HUES64 (cell line): ENCODE results near the gene MRPL52.
A peak's percentile ranks its signal among the peaks of the same experiment; 100 is the strongest.
"Not testable (repeated sequence)": the region's sequence is repeated elsewhere in the genome, so short reads cannot be mapped to it uniquely, and the experiment has no call there.

Source experiments
- H3K27ac ChIP-seq: 2 replicates; pipeline ENCODE4 v1.7.0; 2013; ENCODE audit warnings: low read depth, low read length, inconsistent platforms
- H3K27me3 ChIP-seq: 2 replicates; pipeline ENCODE4 v1.6.1; 2013; ENCODE audit warnings: mild to moderate bottlenecking, low read length; ENCODE audit not compliant: insufficient read depth
- H3K36me3 ChIP-seq: 2 replicates; pipeline ENCODE4 v1.6.1; 2013; ENCODE audit warnings: mild to moderate bottlenecking, low read length; ENCODE audit not compliant: insufficient read depth
- H3K4me1 ChIP-seq: 2 replicates; pipeline ENCODE4 v1.6.1; 2013; ENCODE audit warnings: mild to moderate bottlenecking, low read length, moderate library complexity; ENCODE audit not compliant: insufficient read depth
- H3K4me3 ChIP-seq: 2 replicates; pipeline ENCODE4 v1.5.1; 2013; ENCODE audit warnings: mild to moderate bottlenecking, low read length, moderate library complexity
- H3K9ac ChIP-seq: 2 replicates; pipeline ENCODE4 v1.6.1; 2013; ENCODE audit warnings: mild to moderate bottlenecking, low read depth, low read length
- H3K9me3 ChIP-seq: 2 replicates; pipeline ENCODE4 v1.6.1; 2013; ENCODE audit warnings: low read depth, low read length; ENCODE audit not compliant: insufficient read depth
- WGBS: fragments of 150-250, 120-280 bp; methylation state at CpG from one replicate; pipeline ENCODE4 v1.1.7; 2013; ENCODE audit warnings: missing lambda C conversion rate; 5-methylcytosine and 5-hydroxymethylcytosine counted together

The MRPL52 gene

GRCh38 chr14:22829076-22829660 is 519 bp upstream of the MRPL52 start:
- H3K36me3 ChIP-seq = peaks cover 21% of the 10 kb centered on the region
- H3K4me3 ChIP-seq = peak overlapping the region; percentile 91
- H3K9ac ChIP-seq = peak overlapping the region; percentile 87
- not testable (repeated sequence) for H3K9me3 ChIP-seq, H3K27me3 ChIP-seq
- H3K27ac ChIP-seq = peak overlapping the region; percentile 8
- WGBS = 83% methylated on average over 12 of the region's 12 CpGs
- peaks cover 12% of the 10 kb centered on the region; the same call in 1 of the 2 replicates for H3K4me1 ChIP-seq

- peak overlapping the region; percentile 87 for H3K9ac ChIP-seq
- WGBS = 14% methylated on average over 3 of the region's 3 CpGs
- no peaks in the 10 kb centered on the region for H3K9me3 ChIP-seq
- H3K4me1 ChIP-seq = peaks cover 9% of the 10 kb centered on the region; the same call in 1 of the 2 replicates
- H3K4me3 ChIP-seq = peak overlapping the region; percentile 91
- no peaks in the 10 kb centered on the region for H3K27me3 ChIP-seq
- H3K27ac ChIP-seq = no peak overlapping the region
- peaks cover 34% of the 10 kb centered on the region for H3K36me3 ChIP-seq
These were observed 840 bp downstream of the MRPL52 start for GRCh38 chr14:22830443-22831010.

- H3K4me1 ChIP-seq = peaks cover 26% of the 10 kb centered on the region
- H3K36me3 ChIP-seq = peaks cover 36% of the 10 kb centered on the region
- H3K9me3 ChIP-seq = no peaks in the 10 kb centered on the region
- 87% methylated on average over 3 of the region's 3 CpGs for WGBS
- H3K27ac ChIP-seq = no peak overlapping the region
- no peak overlapping the region for H3K4me3 ChIP-seq
- no peak overlapping the region for H3K9ac ChIP-seq
- peaks cover 15% of the 10 kb centered on the region for H3K27me3 ChIP-seq
These were observed 5.8 kb downstream of the MRPL52 start for GRCh38 chr14:22835505-22835904.

GRCh38 chr14:22836301-22837113 is 6.8 kb downstream of the MRPL52 start, which contains the start of gene MMP14:
Gene MMP14, plus strand, starts transcription at chr14:22836585. Its CDS starts 233 bp downstream, at chr14:22836818.
- peaks cover 37% of the 10 kb centered on the region for H3K36me3 ChIP-seq
- under 1% methylated on average over 45 of the region's 46 CpGs for WGBS
- H3K4me1 ChIP-seq = peaks cover 23% of the 10 kb centered on the region
- H3K9ac ChIP-seq = peak within 1 kb of the TSS; percentile 87
- H3K9me3 ChIP-seq = no peaks in the 10 kb centered on the region
- H3K27ac ChIP-seq = peak within 1 kb of the TSS; percentile 68; the same call in 1 of the 2 replicates
- H3K27me3 ChIP-seq = peaks cover 15% of the 10 kb centered on the region
- peak within 1 kb of the TSS; percentile 79 for H3K4me3 ChIP-seq

GRCh38 chr14:22837114-22837749 is 7.5 kb downstream of the MRPL52 start:
- Histone ChIP-seq H3K27ac (peak overlapping the region; percentile 68; the same call in 1 of the 2 replicates), H3K27me3 (peaks cover 15% of the 10 kb centered on the region), H3K4me3 (peak overlapping the region; percentile 79), H3K4me1 (peaks cover 23% of the 10 kb centered on the region), H3K9me3 (no peaks in the 10 kb centered on the region), H3K36me3 (peaks cover 41% of the 10 kb centered on the region), H3K9ac (peak overlapping the region; percentile 87)
- WGBS = under 1% methylated on average over 54 of the region's 57 CpGs

GRCh38 chr14:22837750-22838538 is 8.3 kb downstream of the MRPL52 start:
- H3K27ac ChIP-seq = peak overlapping the region; percentile 40; the same call in 1 of the 2 replicates
- peaks cover 15% of the 10 kb centered on the region for H3K27me3 ChIP-seq
- no peaks in the 10 kb centered on the region for H3K9me3 ChIP-seq
- peaks cover 47% of the 10 kb centered on the region for H3K36me3 ChIP-seq
- H3K9ac ChIP-seq = peak overlapping the region; percentile 87
- H3K4me3 ChIP-seq = peak overlapping the region; percentile 79
- peaks cover 23% of the 10 kb centered on the region for H3K4me1 ChIP-seq
- WGBS = 28% methylated on average over 19 of the region's 25 CpGs

- H3K4me3 ChIP-seq = peak overlapping the region; percentile 79; the same call in 1 of the 2 replicates
- H3K4me1 ChIP-seq = peaks cover 23% of the 10 kb centered on the region
- 65% methylated on average over 5 of the region's 6 CpGs for WGBS
- no peak overlapping the region for H3K9ac ChIP-seq
- H3K9me3 ChIP-seq = no peaks in the 10 kb centered on the region
- H3K36me3 ChIP-seq = peaks cover 47% of the 10 kb centered on the region
- peaks cover 15% of the 10 kb centered on the region for H3K27me3 ChIP-seq
- no peak overlapping the region for H3K27ac ChIP-seq
These were observed 8.9 kb downstream of the MRPL52 start for GRCh38 chr14:22838631-22839041.

- H3K4me3 ChIP-seq = no peak overlapping the region
- H3K36me3 ChIP-seq = peaks cover 46% of the 10 kb centered on the region
- H3K9ac ChIP-seq = 0 out of 2 replicates have a peak overlapping the region, but pooled peaks have one; percentile 5
- WGBS = 79% methylated on average over 6 of the region's 6 CpGs
- H3K27ac ChIP-seq = no peak overlapping the region
- peaks cover 15% of the 10 kb centered on the region for H3K27me3 ChIP-seq
- no peaks in the 10 kb centered on the region for H3K9me3 ChIP-seq
- peaks cover 23% of the 10 kb centered on the region for H3K4me1 ChIP-seq
These were observed 9.6 kb downstream of the MRPL52 start for GRCh38 chr14:22839159-22839779.

GRCh38 chr14:22841311-22841710 is 11.6 kb downstream of the MRPL52 start:
- Histone ChIP-seq H3K36me3 (peaks cover 50% of the 10 kb centered on the region), H3K4me1 (peaks cover 15% of the 10 kb centered on the region), H3K27ac (no peak overlapping the region)

GRCh38 chr14:22841769-22842168 is 12.1 kb downstream of the MRPL52 start:
- Histone ChIP-seq H3K4me3 (no peak overlapping the region), H3K27me3 (peaks cover 12% of the 10 kb centered on the region), H3K36me3 (peaks cover 53% of the 10 kb centered on the region), H3K27ac (no peak overlapping the region), H3K9ac (no peak overlapping the region), H3K9me3 (no peaks in the 10 kb centered on the region), H3K4me1 (peaks cover 15% of the 10 kb centered on the region)
- 93% methylated on average over 8 of the region's 8 CpGs for WGBS

More at GRCh38 chr14:22841311-22841710, 11.6 kb downstream of the MRPL52 start:
- Histone ChIP-seq H3K4me3 (no peak overlapping the region), H3K9me3 (no peaks in the 10 kb centered on the region), H3K27me3 (peaks cover 15% of the 10 kb centered on the region), H3K9ac (no peak overlapping the region)
- WGBS = 95% methylated on average over 9 of the region's 9 CpGs
